HG03520 (cell line): ENCODE data around the gene CNGB1.
"Not testable (repeated sequence)": the region's sequence is repeated elsewhere in the genome, so short reads cannot be mapped to it uniquely, and the experiment has no call there.

ENCODE experiments used
- ATAC-seq: cut with Tn5 transposase; IDR thresholded peaks from one replicate; pipeline ENCODE4 v1.9.1; 2021; ENCODE audit warnings: mild to moderate bottlenecking, moderate library complexity; ENCODE audit not compliant: unreplicated experiment

Gene CNGB1

DNA sequence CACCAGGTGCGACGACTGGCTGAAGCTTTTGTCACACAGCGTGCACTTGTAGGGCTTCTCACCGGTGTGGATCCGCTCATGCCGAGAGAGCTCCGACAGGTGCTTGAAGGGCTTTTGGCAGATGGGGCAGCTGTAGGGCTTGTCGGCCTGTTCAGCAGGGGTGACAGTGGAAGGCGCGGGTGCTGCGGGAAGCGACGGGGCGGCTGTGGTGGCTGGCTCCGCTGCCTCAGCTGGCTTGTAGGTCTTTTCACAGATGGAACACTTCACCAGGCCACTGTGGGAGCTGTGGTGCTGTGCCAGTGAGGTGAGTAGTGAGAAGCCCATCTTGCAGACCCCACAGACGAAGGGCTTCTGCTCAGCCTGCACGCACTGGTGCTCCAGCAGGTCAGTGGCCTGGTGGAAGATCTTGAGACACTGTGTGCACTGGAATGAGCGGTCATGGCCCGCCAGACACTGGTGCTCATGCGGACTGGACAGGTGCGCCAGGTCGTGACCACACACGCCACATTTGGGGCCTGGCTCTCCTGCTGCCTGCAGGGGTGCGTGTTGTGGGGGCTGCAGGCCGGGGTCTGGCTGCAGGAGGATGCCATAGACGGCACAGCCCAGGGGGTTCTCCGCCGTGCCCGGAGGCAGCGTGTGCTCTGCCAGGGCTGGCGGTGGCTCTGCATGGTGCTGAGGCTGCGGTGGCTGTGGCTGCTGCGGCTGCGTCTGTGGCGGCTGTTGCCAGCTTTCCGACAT lies 26.8 kb upstream of the CNGB1 start:
- no peak for ATAC-seq

DNA sequence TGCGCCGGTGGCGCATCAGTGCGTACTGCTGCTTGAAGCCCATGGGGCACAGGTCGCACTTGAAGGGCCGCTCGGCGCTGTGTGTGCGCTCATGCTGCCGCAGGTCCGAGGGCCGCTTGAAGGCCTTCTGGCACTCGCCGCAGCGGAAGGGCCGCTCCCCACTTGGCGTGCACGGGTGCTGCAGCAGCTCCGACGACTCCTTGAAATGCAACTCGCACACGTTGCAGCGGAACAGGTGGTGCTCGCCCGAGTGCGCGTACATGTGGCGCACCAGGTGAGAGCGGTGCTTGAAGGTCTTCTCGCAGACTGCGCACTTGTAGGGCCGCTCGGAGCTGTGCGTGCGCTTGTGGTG lies 26.2 kb upstream of the CNGB1 start:
- no peak for ATAC-seq

DNA sequence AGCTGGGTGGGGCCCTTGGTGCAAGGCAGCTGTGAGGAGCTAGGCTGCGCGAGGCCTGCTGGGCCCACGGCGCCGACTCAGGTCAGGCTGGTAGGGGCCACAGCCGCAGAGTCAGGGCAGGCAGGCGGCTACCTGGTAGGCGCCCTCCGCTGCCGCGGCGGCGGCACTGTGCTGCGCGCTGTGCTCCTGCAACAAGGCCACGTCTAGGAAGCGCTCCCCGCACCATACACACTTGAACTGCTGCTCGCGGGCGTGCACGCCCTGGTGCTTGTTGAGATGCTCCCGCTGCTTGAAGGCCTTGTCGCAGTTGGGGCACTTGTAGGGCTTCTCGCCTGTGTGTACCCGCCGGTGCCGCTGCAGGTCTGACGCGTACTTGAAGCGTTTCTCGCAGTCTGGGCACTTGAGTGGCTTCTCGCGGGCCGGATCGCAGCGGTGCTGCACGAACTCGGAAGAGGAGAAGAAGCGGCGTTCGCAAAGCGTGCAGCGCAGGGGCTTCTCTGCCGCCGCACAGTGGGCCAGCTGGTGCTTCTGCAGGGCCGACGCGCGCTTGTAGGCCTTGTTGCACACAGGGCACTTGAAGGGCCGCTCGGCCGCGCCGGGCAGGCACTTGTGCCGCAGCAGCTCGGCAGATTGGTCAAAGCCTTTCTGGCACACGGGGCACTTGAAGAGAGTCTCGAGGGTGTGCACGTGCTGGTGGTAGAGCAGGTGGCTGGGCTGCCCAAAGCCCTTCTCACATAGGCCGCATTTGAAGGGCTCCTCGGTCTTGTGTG lies 25.7 kb upstream of the CNGB1 start:
- no peak for ATAC-seq

DNA sequence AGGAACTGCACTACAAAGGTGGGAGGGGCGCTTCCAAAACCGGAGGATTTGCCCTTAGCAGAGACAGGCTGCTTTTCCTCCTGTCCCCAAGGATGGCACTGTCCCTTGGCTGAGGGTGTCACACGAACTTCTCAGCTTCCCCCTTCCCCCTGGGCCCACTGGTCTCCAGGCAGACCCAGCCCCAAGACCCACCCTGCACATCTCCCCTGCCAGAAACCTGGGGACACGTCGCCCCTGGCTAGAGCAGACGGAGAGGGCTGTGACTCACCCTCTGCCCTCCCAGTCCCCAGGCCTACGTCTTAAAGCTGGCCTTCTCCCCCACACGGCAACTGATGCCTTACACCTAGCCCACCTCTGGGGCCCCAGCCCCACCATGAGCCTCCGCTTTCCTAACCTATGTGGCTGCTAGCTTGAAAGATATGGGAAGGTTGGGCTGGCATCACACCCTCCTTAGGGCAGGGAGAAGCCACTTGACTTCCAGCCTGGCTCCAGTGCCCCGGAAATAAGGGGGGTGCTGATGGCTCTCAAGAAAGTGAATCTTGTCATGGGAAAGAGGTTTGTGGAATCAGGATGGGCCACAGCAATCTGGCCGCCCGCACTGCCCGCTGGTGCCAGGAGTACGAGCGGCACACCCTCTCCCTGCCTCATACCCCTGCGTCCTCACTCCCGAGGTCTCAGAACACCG lies 24.9 kb upstream of the CNGB1 start:
- ATAC-seq = no peak

DNA sequence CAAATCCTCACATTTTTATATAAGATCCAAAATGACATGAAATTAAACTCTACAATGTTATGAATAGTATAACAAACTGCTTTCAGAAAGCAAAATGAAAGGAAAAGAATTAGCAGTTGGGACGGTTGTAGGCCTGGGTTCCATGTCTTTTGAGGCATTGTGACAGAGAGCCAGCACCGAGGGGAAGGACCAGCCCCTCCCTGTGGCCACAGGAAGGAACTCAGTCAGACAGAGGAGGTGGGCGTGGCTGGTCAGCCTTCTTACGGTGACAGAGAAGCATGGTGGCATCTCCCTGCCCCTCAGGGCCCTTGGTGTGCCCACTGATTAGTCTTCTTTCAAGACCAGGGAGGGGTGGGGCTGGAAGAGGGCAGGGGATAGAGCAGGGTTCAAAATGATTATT lies 23.9 kb upstream of the CNGB1 start:
- peak; percentile 44 for ATAC-seq

DNA sequence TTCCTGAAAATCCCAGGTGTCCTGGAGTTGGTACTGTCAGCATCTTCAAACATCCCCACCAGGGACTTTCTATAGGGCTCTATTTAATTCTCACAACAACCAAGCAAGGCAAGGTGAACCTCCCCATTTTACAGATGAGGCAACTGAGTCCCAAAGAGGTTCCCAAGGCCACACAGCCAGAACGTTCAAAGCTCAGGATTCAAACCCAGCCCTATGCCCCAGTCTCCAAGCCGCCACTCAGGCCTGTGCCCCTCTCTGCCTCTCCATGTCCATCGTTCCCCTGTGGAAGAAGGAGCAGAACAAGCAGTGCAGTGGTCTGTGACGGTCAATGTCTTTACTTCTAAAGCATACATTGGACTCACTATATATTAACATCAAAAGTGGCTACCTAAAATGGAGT lies 23.4 kb upstream of the CNGB1 start:
- ATAC-seq = no peak

DNA sequence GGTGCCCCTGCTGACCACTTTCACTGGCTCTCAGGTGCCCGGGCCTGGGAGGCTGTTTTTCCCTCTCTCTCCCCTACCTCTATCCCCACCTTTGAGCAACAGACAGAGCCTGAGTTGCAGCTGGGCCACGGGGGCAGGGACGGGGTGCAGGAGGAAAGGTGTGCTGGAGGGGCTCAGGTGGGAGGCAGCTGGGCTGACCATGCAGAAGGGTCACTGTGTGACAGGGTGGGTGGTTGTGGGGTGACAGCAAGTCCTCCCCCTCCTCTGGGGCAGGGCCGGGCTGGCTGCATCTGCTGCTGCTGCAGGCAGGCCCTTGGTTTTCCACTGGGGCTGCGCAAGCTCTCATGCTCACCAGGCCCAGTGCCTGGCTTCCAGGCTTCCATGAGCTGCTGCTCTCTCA lies 23.0 kb upstream of the CNGB1 start:
- ATAC-seq = no peak

DNA sequence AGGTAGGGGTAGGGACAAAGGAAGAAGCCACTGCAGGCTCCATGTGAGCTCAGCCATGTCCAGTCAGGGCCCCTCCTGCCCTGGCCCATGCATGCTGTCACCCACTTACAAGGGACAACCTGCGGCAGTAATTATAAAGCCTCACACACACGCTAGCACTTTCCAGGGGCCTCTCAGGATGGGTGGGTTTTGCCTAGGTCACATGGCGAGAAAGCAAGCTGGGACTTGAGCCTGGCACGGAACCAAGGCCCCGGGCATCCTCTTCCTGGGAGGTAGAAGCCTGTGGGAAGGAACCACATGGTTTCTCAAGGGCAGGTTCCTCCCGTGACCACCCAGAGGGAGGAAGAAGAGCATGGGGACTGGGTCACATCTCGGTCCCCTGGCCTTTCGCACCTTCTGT lies 22.5 kb upstream of the CNGB1 start:
- no peak for ATAC-seq

DNA sequence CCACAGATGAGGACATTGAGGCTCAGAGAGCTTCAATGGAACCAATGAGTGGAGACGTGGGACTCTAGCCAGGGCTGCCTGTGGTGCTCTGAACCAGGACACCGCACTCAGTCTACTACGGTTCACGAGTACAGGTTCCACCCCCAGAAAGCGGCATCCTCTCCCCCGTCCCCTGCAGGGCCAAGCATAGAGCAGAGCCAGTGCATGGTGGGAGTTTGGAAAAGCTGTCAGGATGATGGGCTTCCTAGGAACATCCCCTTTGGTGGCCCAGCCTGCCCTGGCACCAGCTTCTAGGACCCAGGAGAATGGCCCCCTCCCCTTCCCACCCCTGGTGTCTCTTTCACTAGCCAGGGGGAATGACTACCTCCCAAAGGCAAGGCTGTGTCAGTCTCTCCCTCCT lies 21.2 kb upstream of the CNGB1 start:
- no peak for ATAC-seq

DNA sequence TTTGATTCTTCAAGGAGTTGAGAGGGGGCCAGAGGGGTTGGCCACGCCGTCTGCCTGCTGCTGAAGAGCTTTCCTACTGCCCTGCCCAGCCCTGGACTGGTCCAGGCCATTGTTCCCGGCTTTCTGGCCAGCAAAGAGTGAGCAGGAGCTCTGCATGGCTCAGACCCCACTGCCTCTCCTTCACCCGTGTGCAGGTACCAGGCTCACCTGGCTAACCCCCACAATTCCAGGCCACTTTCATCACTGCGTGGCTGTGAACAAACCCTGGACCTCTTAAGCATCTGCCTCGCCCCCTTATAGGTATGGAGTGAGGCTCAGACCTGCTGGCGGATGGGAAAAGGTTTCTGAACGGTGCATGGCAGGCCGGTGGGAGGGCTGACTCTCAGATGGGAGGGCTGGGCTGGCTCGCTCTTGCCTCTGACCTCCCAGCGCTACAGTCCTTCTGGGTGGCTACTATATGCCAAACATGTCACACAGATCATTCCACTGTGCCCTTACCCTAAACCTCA lies 20.7 kb upstream of the CNGB1 start:
- no peak for ATAC-seq

DNA sequence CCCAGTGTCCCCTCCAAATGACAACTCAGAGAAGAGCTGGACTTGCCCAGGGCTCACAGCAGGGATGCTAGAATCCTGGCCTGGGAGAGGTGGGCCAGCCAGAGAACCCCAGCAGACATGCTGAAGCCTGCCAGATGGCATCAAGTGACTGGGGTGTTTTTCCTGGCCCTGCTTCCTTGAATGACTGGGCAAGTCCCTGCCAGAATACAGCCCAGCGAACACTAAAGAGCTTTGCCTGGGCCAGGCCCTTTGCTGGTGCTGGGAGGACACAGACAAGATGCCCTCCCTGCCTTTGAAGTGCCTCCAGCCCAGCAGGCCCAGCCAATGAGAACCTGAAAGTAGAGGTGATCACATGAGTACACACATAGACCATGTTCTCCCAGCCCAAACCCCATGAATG lies 18.0 kb upstream of the CNGB1 start:
- ATAC-seq = no peak

DNA sequence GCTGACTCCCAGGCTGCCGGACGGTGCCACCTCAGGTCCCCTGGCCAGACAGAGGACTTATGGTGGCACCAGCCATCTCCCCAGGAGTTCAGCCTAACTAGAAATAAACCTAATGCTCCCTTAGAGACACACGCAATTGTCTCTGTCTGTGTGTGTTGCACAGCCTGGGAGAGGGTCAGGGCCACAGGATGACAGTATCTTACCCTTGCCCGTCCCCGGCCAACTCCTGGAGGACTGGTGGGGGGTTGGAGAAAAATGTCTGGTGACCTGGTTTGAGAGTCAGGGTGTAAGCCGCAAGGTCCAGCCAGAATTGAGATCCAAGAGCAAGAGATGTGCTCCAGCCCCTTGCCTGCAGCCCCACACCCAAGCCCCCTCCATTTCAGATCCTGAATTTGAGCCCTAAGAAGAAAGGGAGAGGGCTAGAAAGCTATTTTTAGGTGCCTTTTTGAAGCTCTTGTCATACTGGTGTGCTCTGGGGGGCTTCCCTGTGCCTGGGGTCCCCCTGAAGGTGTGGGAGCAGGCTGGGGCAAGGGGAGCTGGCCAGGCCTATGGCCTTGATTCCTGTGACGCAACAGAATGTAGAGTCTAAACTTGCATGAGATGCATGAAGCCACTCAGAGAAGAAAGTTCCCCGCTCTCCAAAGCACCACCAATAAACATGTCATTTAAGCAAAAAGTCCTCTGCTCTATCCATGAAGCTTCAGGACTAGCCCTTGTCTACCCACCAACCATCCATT lies 16.7 kb upstream of the CNGB1 start:
- no peak for ATAC-seq

DNA sequence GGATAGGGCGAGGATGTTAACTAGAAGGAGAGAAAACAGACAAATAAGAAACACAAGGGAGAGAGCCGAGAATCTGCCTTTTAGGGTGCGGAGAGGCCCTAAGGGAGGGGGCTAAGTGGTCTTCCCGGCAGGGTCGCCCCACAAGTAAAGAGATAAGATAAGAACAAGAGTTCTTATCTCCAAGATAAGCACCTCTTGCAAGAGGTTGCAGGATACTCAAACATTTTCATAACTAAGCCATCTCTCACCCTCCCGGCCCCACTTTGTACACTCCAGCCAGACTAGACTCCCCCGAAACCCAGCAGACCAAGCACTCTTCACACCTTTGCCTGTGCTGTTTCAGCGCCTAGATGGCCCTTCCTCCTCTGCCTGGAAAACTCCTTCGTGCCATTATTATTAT lies 15.3 kb upstream of the CNGB1 start:
- no peak for ATAC-seq

DNA sequence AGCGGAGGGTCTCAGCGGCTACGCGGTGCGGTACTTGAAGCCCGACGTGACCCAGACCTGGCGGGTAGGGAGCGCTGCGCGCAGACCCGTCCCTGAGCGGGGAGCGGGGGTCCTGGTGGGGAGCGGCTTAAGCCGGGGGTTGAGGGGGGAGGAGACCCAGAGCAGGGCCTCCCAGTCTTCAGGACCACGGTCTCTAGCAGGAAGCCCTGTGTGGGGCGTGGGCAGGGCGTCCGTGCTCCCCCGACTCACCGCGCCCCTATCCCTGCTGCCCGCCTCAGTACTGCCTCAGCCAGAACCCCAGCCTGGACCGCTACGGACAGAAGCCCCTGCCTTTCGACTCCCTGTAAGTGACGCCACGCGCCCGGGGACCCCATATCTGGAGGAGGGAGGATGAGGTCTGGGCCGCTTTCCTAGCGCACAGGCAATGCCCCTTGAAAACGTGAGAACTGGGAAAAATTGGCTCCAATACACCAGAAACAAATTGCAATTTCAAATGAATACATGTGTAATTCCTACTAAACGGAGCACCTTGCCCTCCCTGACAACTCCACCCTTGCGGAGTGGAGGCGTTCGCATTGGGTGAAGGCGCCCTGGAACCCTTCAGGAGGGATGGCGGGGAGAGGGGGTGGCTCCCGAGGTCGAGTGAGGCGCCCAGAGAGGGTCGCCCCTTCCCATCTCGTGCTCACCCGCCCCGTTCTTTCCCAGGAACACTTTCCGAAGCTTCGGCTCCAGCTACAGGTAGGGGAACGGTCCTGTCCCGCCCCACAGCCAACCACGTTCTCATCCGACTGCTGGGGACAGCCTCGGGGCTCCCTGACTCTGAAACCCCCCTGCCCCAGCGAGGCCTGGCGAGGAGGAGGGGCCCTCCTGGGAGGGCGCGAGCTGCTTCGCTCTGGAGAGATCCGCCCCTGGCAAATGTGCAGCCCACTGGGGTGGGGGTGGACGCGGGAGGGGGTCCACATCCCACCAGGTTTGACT lies 14.6 kb upstream of the CNGB1 start:
- no peak for ATAC-seq

DNA sequence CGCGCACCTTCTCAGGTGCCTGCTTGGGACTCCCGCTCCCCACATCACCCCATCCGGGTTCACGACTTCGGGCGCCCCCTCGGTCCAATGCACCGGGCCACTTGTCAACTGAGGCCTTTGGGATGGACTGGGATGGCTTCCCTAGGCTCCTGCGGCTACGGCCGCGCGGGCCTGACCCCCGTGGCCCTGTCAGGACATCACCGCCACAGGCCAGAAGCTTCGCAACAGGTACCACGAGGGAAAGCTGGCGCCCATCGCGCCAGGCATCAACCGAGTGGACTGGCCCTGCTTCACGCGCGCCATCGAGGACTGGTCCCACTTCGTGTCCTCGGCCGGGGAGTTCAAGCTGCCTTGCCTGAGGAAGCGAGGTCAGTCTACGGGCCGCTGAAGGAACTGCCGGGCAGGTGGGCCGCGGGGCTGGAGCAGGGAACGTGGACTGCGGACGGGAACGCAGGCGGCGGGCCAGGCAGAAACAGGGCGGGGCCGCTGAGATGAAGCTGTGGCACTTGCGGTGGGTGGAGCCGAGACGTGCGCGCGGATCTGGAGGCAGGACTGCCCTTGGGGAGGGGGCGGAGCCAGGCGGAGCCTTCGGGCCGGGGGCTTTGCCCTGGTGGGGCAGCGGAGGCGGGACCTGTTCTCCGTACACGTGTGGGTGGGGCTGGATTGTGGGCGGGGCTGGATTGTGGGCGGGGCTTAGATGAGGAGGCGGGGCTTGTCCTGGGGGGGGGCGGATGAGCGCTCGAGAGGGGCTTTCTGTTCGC lies 13.7 kb upstream of the CNGB1 start:
- ATAC-seq = no peak

DNA sequence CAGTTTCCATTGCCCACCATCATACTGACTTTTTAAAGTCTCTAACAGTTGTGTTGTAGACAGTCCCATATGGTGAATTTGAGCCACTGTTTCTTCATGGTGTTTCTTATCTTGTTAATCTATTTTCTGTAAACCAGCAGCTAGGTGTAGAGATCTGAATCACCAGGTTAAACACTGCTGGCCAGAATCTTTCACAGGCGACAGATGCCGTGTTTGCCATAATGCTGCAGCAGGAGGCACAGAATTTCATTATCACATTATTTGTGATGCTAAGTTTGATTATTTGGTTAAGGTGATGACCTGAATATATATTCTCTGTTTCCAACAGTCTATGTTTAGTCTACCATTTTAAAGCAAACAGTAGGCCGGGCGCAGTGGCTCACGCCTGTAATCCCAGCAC lies 11.5 kb upstream of the CNGB1 start:
- ATAC-seq = no peak

DNA sequence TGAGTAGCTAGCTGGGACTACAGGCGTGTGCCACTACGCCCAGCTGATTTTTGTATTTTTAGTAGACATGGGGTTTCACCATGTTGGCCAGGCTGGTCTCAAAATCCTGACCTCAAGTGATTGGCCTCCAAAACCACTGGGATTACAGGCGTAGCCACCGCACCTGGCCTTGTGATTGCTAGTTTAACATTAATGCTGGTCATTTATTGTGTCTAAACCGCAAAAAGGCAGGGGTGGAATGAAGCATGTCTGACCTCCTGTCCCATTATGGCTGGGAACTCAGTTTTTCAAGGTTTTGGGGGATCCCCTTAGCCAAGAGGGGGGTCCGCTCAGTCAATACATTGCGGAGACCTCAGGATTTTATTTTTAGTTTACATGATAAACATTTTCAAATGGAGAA lies 10.7 kb upstream of the CNGB1 start:
- no peak for ATAC-seq

DNA sequence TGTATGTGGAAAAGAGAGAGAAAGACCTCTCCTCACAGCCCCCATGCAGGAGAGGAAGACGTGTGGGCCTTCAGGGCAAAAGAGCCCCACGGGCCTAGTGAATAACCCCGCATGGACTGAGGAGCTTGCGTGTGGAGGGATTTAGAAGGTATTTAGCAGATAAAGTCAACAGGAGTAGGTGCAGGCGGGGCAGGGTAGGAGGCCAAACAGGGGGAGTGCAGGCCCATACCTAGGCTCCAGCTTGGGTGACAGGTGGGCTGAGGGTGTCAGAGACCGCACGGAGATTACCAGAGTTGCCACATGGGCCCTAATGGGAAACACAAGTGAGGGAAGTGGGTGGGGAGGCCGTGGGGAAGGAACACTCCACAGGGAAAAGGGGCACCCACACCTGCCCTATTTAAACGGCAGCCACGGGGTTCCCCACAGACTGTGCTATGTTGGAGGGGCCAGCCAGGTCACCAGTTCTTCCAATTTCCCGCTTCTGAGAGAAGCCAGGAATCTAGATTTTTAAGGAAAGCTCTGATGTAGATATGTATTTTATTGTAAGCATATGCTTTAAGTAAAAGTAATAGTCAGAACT lies 8.2 kb upstream of the CNGB1 start:
- no peak for ATAC-seq

DNA sequence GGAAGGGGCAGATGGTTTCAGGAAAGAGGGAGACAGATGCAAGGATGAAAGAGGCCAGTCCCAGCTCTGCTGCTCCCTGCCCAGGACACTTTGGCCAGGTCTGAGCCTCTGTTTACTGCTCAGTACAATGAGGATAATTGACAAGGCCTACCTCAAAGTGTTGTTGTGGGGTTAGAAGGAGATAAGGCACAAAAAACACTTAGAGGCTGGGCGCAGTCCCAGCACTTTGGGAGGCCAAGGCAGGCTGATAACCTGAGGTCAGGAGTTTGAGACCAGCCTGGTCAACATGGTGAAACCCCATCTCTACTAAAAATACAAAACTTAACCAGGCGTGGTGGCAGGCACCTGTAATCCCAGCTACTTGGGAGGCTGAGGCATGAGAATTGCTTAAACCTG lies 7.1 kb upstream of the CNGB1 start:
- ATAC-seq = not testable (repeated sequence)
